GM12878 (cell line): Measurements from ENCODE around the gene PRR5. TPM values are rescaled to one million over a fixed set of nuclear protein-coding genes. Genes with fewer than 3 reads are reported as not detected.

ENCODE experiments used
- ATAC-seq: fragments of 200-7000 bp; cut with Tn5 transposase; 3 replicates; pipeline ENCODE4 v1.9.1; 2020; ENCODE audit warnings: mild to moderate bottlenecking, moderate library complexity
- BruUV-seq: library from RNA; stranded (reverse); fragments of 400-500 nt; replicated peaks from 2 replicates; lab custom pipeline; 2021; lab: Mats Ljungman, UMichigan
- CTCF ChIA-PET: fragments of 300-600 bp; sonication (Branson Sonifier 250); formaldehyde crosslinking; extraction: SDS; loops from one replicate; lab custom pipeline; 2021; ENCODE audit warnings: inconsistent platforms; lab: Yijun Ruan, JAX
- POLR2A ChIA-PET: fragments of 350-600 bp; formaldehyde crosslinking; extraction: SDS; loops from one replicate; lab custom pipeline; 2021; ENCODE audit warnings: inconsistent platforms; lab: Charles Lee
- RAD21 ChIA-PET: fragments of 300-600 bp; sonication (Branson Sonifier 250); formaldehyde crosslinking; loops from one replicate; lab custom pipeline; 2023; ENCODE audit warnings: antibody characterized with exemption; ENCODE audit not compliant: unreplicated experiment; lab: Charles Lee
- SMC1A ChIA-PET: fragments of 300-600 bp; sonication (Branson Sonifier 250); formaldehyde crosslinking; loops from one replicate; lab custom pipeline; 2023; ENCODE audit not compliant: unreplicated experiment, uncharacterized antibody; lab: Charles Lee
- DNase-seq: peaks from one replicate; pipeline ENCODE4 v3.0.0-alpha.2; 2011; ENCODE audit warnings: low read depth, low spot score
- FAIRE-seq: peaks from 3 replicates; lab custom pipeline; 2011; peaks lifted over from hg19 to GRCh38; lab: Jason Lieb, UNC
- H2AFZ ChIP-seq: 2 replicates; pipeline ENCODE4 v1.6.0; 2011; ENCODE audit warnings: low read depth, low read length, control low read depth; ENCODE audit not compliant: control insufficient read depth
- H3K27ac ChIP-seq: 2 replicates; pipeline ENCODE4 v1.5.1; 2011; ENCODE audit warnings: control low read depth; ENCODE audit not compliant: control insufficient read depth, insufficient read depth
- H3K27me3 ChIP-seq, 2 experiments: replicated peaks in 1 of 2; 2 replicates each; pipeline versions ENCODE4 v1.6.0 to v1.6.1; 2011; ENCODE audit warnings: low read length in 1 of 2; ENCODE audit not compliant: control insufficient read depth in 2 of 2, insufficient read depth in 2 of 2
- H3K36me3 ChIP-seq, 2 experiments: 2 replicates each; pipeline ENCODE4 v1.5.1; 2011; ENCODE audit warnings: low read length in 1 of 2; ENCODE audit not compliant: control insufficient read depth in 2 of 2, insufficient read depth in 2 of 2
- H3K4me1 ChIP-seq: 2 replicates; pipeline ENCODE4 v1.6.1; 2011; ENCODE audit warnings: mild to moderate bottlenecking, low read length, moderate library complexity, mixed read lengths; ENCODE audit not compliant: control insufficient read depth, insufficient read depth
- H3K4me2 ChIP-seq: 2 replicates; pipeline ENCODE4 v1.6.0; 2011; ENCODE audit warnings: control low read depth; ENCODE audit not compliant: control insufficient read depth, insufficient read depth
- H3K4me3 ChIP-seq: fragments of 200-600 bp; sonication (generic); 2 replicates; pipeline ENCODE4 v1.5.1; 2016
- H3K79me2 ChIP-seq: 2 replicates; pipeline ENCODE4 v1.6.0; 2011; ENCODE audit warnings: low read length; ENCODE audit not compliant: control insufficient read depth, insufficient read depth
- H3K9ac ChIP-seq: 2 replicates; pipeline ENCODE4 v1.8.0; 2011; ENCODE audit warnings: low read length, control low read depth, mixed read lengths; ENCODE audit not compliant: control insufficient read depth, insufficient read depth
- H3K9me3 ChIP-seq: replicated peaks from 3 replicates; pipeline ENCODE4 v1.5.1; 2011; ENCODE audit warnings: mild to moderate bottlenecking, low read length; ENCODE audit not compliant: control insufficient read depth, insufficient read depth
- H4K20me1 ChIP-seq: 2 replicates; pipeline ENCODE4 v1.6.0; 2011; ENCODE audit not compliant: control insufficient read depth, insufficient read depth
- BMI1 ChIP-seq: fragments of 450-650 bp; IDR thresholded peaks from 2 replicates; pipeline ENCODE4 v1.6.1; 2016; ENCODE audit warnings: mild to moderate bottlenecking, moderate library complexity, borderline replicate concordance
- CREM ChIP-seq: IDR thresholded peaks from 2 replicates; pipeline ENCODE4 v1.6.1; 2014; ENCODE audit warnings: antibody characterized with exemption, low read depth
- DPF2 ChIP-seq: fragments of 450-650 bp; IDR thresholded peaks from 2 replicates; pipeline ENCODE4 v1.6.1; 2017; ENCODE audit warnings: mild to moderate bottlenecking
- E2F4 ChIP-seq: IDR thresholded peaks from 2 replicates; pipeline ENCODE4 v1.6.1; 2012; ENCODE audit warnings: low read depth, low read length, improper control_type of control experiment
- E4F1 ChIP-seq: fragments of 450-650 bp; IDR thresholded peaks from 2 replicates; pipeline ENCODE4 v1.6.1; 2018; ENCODE audit warnings: borderline replicate concordance, mild to moderate bottlenecking; ENCODE audit not compliant: partially characterized antibody
- EP300 ChIP-seq, 2 experiments: fragments of 150-350 bp in 1 of 2; IDR thresholded peaks; 2 replicates each; pipeline ENCODE4 v1.6.1; 2011 to 2012; ENCODE audit warnings: low read depth in 2 of 2, low read length in 2 of 2, borderline replicate concordance in 1 of 2, improper control_type of control experiment in 1 of 2, inconsistent platforms in 1 of 2; ENCODE audit not compliant: control insufficient read depth in 1 of 2
- KDM1A ChIP-seq: fragments of 200-600 bp; sonication (generic); IDR thresholded peaks from 2 replicates; pipeline ENCODE4 v1.6.1; 2016; ENCODE audit warnings: borderline replicate concordance
- KLF5 ChIP-seq: fragments of 450-650 bp; IDR thresholded peaks from 2 replicates; pipeline ENCODE4 v1.6.1; 2014; ENCODE audit warnings: mild to moderate bottlenecking; ENCODE audit not compliant: partially characterized antibody
- MTA3 ChIP-seq: IDR thresholded peaks from 2 replicates; pipeline ENCODE4 v1.6.1; 2012; ENCODE audit warnings: low read length, inconsistent platforms, borderline replicate concordance
- NKRF ChIP-seq: fragments of 450-650 bp; conservative IDR thresholded peaks from 2 replicates; pipeline ENCODE4 v1.6.1; 2017; ENCODE audit warnings: mild to moderate bottlenecking, moderate library complexity
- POLR2A ChIP-seq: IDR thresholded peaks from 2 replicates; pipeline ENCODE4 v1.6.1; 2011; ENCODE audit warnings: low read depth, mild to moderate bottlenecking, low read length
- POLR2AphosphoS5 ChIP-seq: IDR thresholded peaks from 2 replicates; pipeline ENCODE4 v1.6.1; 2011; ENCODE audit warnings: mild to moderate bottlenecking, low read length, inconsistent platforms
- RAD21 ChIP-seq: IDR thresholded peaks from 2 replicates; pipeline ENCODE4 v1.6.1; 2011; ENCODE audit warnings: mild to moderate bottlenecking, low read depth, low read length, moderate library complexity; ENCODE audit not compliant: insufficient read depth
- RB1 ChIP-seq: fragments of 450-650 bp; formaldehyde crosslinking; IDR thresholded peaks from 2 replicates; pipeline ENCODE4 v1.6.1; 2017; ENCODE audit warnings: mild to moderate bottlenecking, borderline replicate concordance
- SMAD1 ChIP-seq: fragments of 450-650 bp; IDR thresholded peaks from 2 replicates; pipeline ENCODE4 v1.6.1; 2018; ENCODE audit warnings: mild to moderate bottlenecking, low read depth; ENCODE audit not compliant: partially characterized antibody
- STAT1 ChIP-seq: fragments of 450-650 bp; conservative IDR thresholded peaks from 2 replicates; pipeline ENCODE4 v1.6.1; 2014; ENCODE audit warnings: antibody characterized with exemption, mild to moderate bottlenecking
- TARDBP ChIP-seq: IDR thresholded peaks from 2 replicates; pipeline ENCODE4 v1.6.1; 2016; ENCODE audit warnings: borderline replicate concordance
- ZSCAN29 ChIP-seq: fragments of 450-650 bp; IDR thresholded peaks from 2 replicates; pipeline ENCODE4 v1.6.1; 2017; ENCODE audit warnings: mild to moderate bottlenecking, moderate library complexity
- WGBS: methylation state at CpG from one replicate; pipeline ENCODE4 v1.1.6; 2016; ENCODE audit warnings: low lambda C conversion rate; ENCODE audit not compliant: insufficient replicate concordance, insufficient coverage; ENCODE audit errors: missing lambda C conversion rate; 5-methylcytosine and 5-hydroxymethylcytosine counted together
- in situ Hi-C: fragments of 300-500 bp; cut with MboI; formaldehyde crosslinking; loops from 9 replicates; pipeline ENCODE4 v1.14.3; 2018; ENCODE audit warnings: mixed read lengths
- intact Hi-C: fragments of 100-400 bp; cut with micrococcal nuclease; formaldehyde crosslinking; loops from one replicate; pipeline ENCODE4 v1.14.2; 2022; ENCODE audit not compliant: unreplicated experiment
- polyA plus RNA-seq, 11 experiments: library from polyadenylated mRNA; depleted of rRNA in 4 of 11; unstranded in 6 of 11; stranded (reverse) in 5 of 11; fragments of >200 nt; fragmentation: Nextera tagmentation in 4 of 11; fragmentation: Illumina TruSeq in 1 of 11; extraction: Ambion mirVana in 4 of 11; extraction: Trizol in 1 of 11; gene quantifications; 1 replicate in 1 of 11; 2 replicates in 10 of 11; pipeline versions ENCODE4 v1.2.1 to v1.2.3, GENCODE V29; 2011 to 2016; ENCODE audit warnings: inconsistent platforms in 2 of 11, missing spikeins in 2 of 11, low read depth in 1 of 11
- total RNA-seq, 4 experiments: library from RNA; depleted of rRNA in 3 of 4; stranded (reverse); fragments of >200 nt in 3 of 4; fragmentation: Illumina TruSeq in 1 of 4; extraction: Trizol in 1 of 4; gene quantifications; 2 replicates each; pipeline versions ENCODE4 v1.2.1 to v1.2.3, GENCODE V29; 2013 to 2021

PRR5 gene
- total and polyA plus RNA-seq, 10 of the 15 experiments (the other 5 are each of a cell fraction or from before 2014, with no cell fraction given), result 0.03 to 9.4 (median 1.5) TPM

- Histone ChIP-seq H3K27ac (no peak overlapping the region), H3K4me1 (no peaks in the 10 kb centered on the region), H3K4me3 (no peak overlapping the region), H3K79me2 (no peaks in the 10 kb centered on the region), H3K9me3 (no peaks in the 10 kb centered on the region; the same call in 2 of the 3 replicates), H3K27me3 (no peaks in the 10 kb centered on the region; a peak in 1 of 4 replicates), H3K4me2 (no peak overlapping the region), H3K9ac (no peak overlapping the region), H3K36me3 (no peaks in the 10 kb centered on the region), H4K20me1 (no peaks in the 10 kb centered on the region), H2AFZ (no peak overlapping the region)
- TF ChIP-seq MTA3 (no peak), RB1 (no peak), STAT1 (no peak), E4F1 (no peak), DPF2 (no peak), CREM (no peak), ZSCAN29 (no peak), RAD21 (no peak), E2F4 (no peak), KDM1A (no peak), KLF5 (no peak), EP300 (IDR thresholded peaks at IDR 0.05; ENCODE audit: borderline replicate concordance in 1 of 2, control insufficient read depth in 1 of 2, low read depth in 2 of 2, low read length in 2 of 2) (no peak), TARDBP (no peak), POLR2AphosphoS5 (no peak), NKRF (no peak), POLR2A (no peak), BMI1 (no peak), SMAD1 (no peak)
- 36% methylated on average over 17 of the region's 18 CpGs for WGBS
- RAD21 ChIA-PET, result no interaction called here
- no peak for ATAC-seq
- no peak for FAIRE-seq
- CTCF ChIA-PET, result interaction anchor here (1.1 kb wide), 1 partner anchor 13 kb away, joined by 3 read pairs; no protein-coding TSS in a partner anchor
- intact Hi-C loops (no loop called here), in situ Hi-C loops (no loop called here)
- SMC1A ChIA-PET, result no interaction called here
- DNase-seq, result no peak
- no TSS peak for BruUV-seq
- POLR2A ChIA-PET, result no interaction called here
Measured at GRCh38 chr22:44759430-44760310, 57.7 kb downstream of the PRR5 start.
